PC-9 (cell line): ENCODE data around the gene SGMS1. TPM values are rescaled to one million over a fixed set of nuclear protein-coding genes. Genes with fewer than 3 reads are reported as not detected.
A peak's percentile ranks its signal among the peaks of the same experiment; 100 is the strongest.

ENCODE experiments used
- BruUV-seq: library from RNA; stranded (reverse); fragments of 400-500 nt; replicated peaks from 2 replicates; lab custom pipeline; 2021; lab: Mats Ljungman, UMichigan
- CTCF ChIA-PET: fragments of 300-600 bp; sonication (Branson Sonifier 250); formaldehyde crosslinking; loops from one replicate; lab custom pipeline; 2022; ENCODE audit warnings: antibody characterized with exemption; lab: Charles Lee
- POLR2A ChIA-PET: fragments of 300-600 bp; sonication (Branson Sonifier 250); formaldehyde crosslinking; loops from one replicate; lab custom pipeline; 2022; ENCODE audit warnings: antibody characterized with exemption; ENCODE audit not compliant: unreplicated experiment; lab: Charles Lee
- DNase-seq, 2 experiments: peaks; one replicate each; pipeline versions ENCODE4 v3.0.0 to v3.0.0-alpha.2; 2015 to 2022; ENCODE audit warnings: mixed read lengths in 1 of 2
- H2AFZ ChIP-seq: fragments of 200-600 bp; sonication (generic); 2 replicates; pipeline ENCODE4 v1.8.1; 2017; ENCODE audit warnings: antibody characterized with exemption
- H3F3A ChIP-seq: fragments of 200-600 bp; sonication (generic); 2 replicates; pipeline ENCODE4 v1.8.1; 2017; ENCODE audit warnings: antibody characterized with exemption, mild to moderate bottlenecking, low read depth; ENCODE audit not compliant: insufficient read depth
- H3K27ac ChIP-seq: fragments of 200-600 bp; sonication (generic); 2 replicates; pipeline ENCODE4 v1.6.1; 2016; ENCODE audit warnings: mixed run types
- H3K27me3 ChIP-seq: fragments of 200-600 bp; sonication (generic); 2 replicates; pipeline ENCODE4 v1.6.1; 2016; ENCODE audit warnings: low read depth, mixed run types; ENCODE audit not compliant: insufficient read depth
- H3K36me3 ChIP-seq: fragments of 200-600 bp; sonication (generic); 2 replicates; pipeline ENCODE4 v1.6.1; 2016; ENCODE audit warnings: low read depth, mixed run types
- H3K4me1 ChIP-seq: fragments of 200-600 bp; sonication (generic); replicated peaks from 2 replicates; pipeline ENCODE4 v1.6.1; 2016; ENCODE audit warnings: mixed run types; ENCODE audit not compliant: insufficient read depth
- H3K4me2 ChIP-seq: fragments of 200-600 bp; sonication (generic); 2 replicates; pipeline ENCODE4 v1.6.1; 2017; ENCODE audit warnings: mixed run types
- H3K4me3 ChIP-seq: fragments of 200-600 bp; sonication (generic); 2 replicates; pipeline ENCODE4 v1.6.1; 2016; ENCODE audit warnings: mixed run types
- H3K79me2 ChIP-seq: fragments of 200-600 bp; sonication (generic); 2 replicates; pipeline ENCODE4 v1.6.1; 2017; ENCODE audit warnings: low read depth, mixed run types
- H3K9me2 ChIP-seq: fragments of 200-600 bp; sonication (generic); 2 replicates; pipeline ENCODE4 v1.8.1; 2017; ENCODE audit warnings: mild to moderate bottlenecking; ENCODE audit not compliant: insufficient read depth
- H3K9me3 ChIP-seq: fragments of 200-600 bp; sonication (generic); 2 replicates; pipeline ENCODE4 v1.8.1; 2016; ENCODE audit warnings: low read depth; ENCODE audit not compliant: insufficient read depth
- H4K20me1 ChIP-seq: fragments of 200-600 bp; sonication (generic); 2 replicates; pipeline ENCODE4 v1.8.1; 2017; ENCODE audit not compliant: insufficient read depth
- EZH2 ChIP-seq: fragments of 200-600 bp; sonication (generic); IDR thresholded peaks from 2 replicates; pipeline ENCODE4 v1.8.0; 2017; ENCODE audit warnings: antibody characterized with exemption, low read depth
- intact Hi-C: fragments of 100-400 bp; cut with micrococcal nuclease; formaldehyde crosslinking; loops from one replicate; pipeline ENCODE4 v1.10.0; 2022; ENCODE audit not compliant: unreplicated experiment
- total RNA-seq: library from RNA; stranded (reverse); gene quantifications from 2 replicates; pipeline ENCODE4 v1.2.3, GENCODE V29; 2021
- TF ChIP-seq, protein P1 (sequence below): fragments of 200-600 bp; sonication (generic); conservative IDR thresholded peaks from 2 replicates; pipeline ENCODE4 v1.6.1; 2017; ENCODE audit warnings: mixed run types, antibody characterized with exemption, mild to moderate bottlenecking, moderate library complexity

SGMS1 gene
- total RNA-seq, 1 experiment from 2014 or later: 35.0 TPM

DNA sequence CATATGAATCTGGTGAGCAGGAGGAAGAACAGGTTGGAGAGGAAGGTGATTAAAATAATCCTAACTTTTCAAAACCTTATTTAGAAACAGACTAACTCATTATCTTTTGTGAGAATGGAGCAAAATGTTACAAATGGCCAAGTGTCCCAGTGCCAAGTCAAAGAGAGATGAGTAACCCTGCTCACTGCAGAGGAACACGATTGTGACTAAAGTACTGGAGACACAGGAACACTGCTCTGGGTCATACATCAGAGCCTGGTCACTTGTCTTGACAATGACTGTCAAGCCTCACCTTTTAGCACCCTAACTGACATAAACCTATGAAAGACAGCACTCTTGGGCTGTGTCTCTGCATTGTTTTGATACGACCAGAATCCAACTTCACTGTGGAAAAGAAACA is 108.8 kb downstream of the SGMS1 start:
- Histone ChIP-seq H3K9me2 (no peaks in the 10 kb centered on the region), H3K4me2 (no peak overlapping the region), H3K36me3 (no peaks in the 10 kb centered on the region), H3K4me1 (peaks cover 44% of the 10 kb centered on the region), H3F3A (peaks cover 30% of the 10 kb centered on the region), H3K4me3 (no peak overlapping the region), H4K20me1 (no peaks in the 10 kb centered on the region), H3K79me2 (peaks cover 25% of the 10 kb centered on the region), H2AFZ (no peak overlapping the region), H3K27ac (no peak overlapping the region), H3K9me3 (no peaks in the 10 kb centered on the region), H3K27me3 (no peaks in the 10 kb centered on the region)
- no TSS peak for BruUV-seq
- ChIA-PET POLR2A (no interaction called here), CTCF (no interaction called here)
- no peak for DNase-seq
- intact Hi-C loops: loop anchor here (5.0 kb wide), 1 partner anchor 98 kb away; no protein-coding TSS in a partner anchor
- no peak for TF ChIP-seq EZH2

DNA sequence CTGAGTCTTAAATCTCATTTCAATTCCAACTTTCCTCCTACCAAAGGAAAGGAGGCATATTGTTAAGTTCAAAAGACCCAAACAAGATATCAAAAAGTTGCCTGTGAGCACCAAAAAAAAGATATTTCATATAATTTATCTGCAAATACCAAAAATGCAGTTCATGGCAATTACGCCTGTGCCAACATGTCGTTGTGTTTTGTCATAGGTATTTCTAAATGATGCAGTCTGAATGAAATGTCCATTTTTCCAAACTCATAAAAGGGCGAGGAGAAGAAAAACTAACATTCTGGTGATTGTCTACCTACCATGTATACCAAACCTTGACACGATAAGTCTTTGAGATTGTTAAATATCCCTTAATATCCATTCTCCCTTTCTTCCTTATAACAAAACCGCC is 109.8 kb downstream of the SGMS1 start:
- no peak for DNase-seq
- ChIA-PET POLR2A (no interaction called here), CTCF (no interaction called here)
- no peak overlapping the region for H3K4me3 ChIP-seq
- peak overlapping the region; percentile 57 for H3K4me2 ChIP-seq
- no peaks in the 10 kb centered on the region for H3K27me3 ChIP-seq
- TF ChIP-seq, protein P1, sequence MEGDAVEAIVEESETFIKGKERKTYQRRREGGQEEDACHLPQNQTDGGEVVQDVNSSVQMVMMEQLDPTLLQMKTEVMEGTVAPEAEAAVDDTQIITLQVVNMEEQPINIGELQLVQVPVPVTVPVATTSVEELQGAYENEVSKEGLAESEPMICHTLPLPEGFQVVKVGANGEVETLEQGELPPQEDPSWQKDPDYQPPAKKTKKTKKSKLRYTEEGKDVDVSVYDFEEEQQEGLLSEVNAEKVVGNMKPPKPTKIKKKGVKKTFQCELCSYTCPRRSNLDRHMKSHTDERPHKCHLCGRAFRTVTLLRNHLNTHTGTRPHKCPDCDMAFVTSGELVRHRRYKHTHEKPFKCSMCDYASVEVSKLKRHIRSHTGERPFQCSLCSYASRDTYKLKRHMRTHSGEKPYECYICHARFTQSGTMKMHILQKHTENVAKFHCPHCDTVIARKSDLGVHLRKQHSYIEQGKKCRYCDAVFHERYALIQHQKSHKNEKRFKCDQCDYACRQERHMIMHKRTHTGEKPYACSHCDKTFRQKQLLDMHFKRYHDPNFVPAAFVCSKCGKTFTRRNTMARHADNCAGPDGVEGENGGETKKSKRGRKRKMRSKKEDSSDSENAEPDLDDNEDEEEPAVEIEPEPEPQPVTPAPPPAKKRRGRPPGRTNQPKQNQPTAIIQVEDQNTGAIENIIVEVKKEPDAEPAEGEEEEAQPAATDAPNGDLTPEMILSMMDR: no peak
- no peak for TF ChIP-seq EZH2
- H3F3A ChIP-seq: peaks cover 30% of the 10 kb centered on the region
- H3K79me2 ChIP-seq: peaks cover 34% of the 10 kb centered on the region
- intact Hi-C loops: loop anchor here (5.0 kb wide), 1 partner anchor 97 kb away; no protein-coding TSS in a partner anchor
- H3K4me1 ChIP-seq: peaks cover 46% of the 10 kb centered on the region
- BruUV-seq: no TSS peak
- no peak overlapping the region for H2AFZ ChIP-seq
- no peaks in the 10 kb centered on the region for H3K9me2 ChIP-seq
- H3K9me3 ChIP-seq: no peaks in the 10 kb centered on the region
- H4K20me1 ChIP-seq: no peaks in the 10 kb centered on the region
- peak overlapping the region; percentile 95 for H3K27ac ChIP-seq
- no peaks in the 10 kb centered on the region for H3K36me3 ChIP-seq

DNA sequence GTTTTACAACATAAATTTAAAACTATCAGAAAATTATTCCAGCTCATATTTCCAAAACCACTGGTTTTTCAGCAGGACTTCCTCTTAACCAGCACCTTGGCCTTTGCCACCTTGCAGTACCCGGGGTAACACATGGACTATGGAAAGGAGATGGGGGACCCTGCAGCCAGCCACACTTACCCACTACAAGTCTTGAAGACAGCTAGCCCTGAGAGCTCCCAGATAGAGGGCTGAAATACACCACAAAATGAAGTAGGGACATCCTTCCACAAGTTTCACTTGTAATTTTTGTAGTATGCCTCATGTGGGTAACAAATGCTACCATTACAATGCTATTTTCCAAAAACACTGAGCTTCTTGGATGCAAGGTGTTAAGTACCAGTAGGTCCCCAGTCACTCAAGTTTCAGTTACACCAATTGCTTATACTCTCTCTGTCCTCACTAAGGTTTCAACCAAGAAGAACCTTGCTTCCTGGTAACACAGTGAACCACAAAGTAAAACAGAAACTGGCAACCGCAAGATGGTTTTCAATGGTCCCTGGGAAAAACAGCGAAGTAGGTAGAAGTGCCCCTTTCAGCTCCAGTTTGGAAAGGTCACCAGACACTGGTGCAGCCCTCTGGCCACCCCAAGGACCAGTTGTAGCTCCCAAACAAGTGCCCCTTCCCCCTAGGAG is 110.9 kb downstream of the SGMS1 start:
- intact Hi-C loops: loop anchor here (5.0 kb wide), 1 partner anchor 96 kb away; no protein-coding TSS in a partner anchor
- BruUV-seq: no TSS peak
- Histone ChIP-seq H3K9me2 (no peaks in the 10 kb centered on the region), H3K4me3 (no peak overlapping the region), H3K9me3 (no peaks in the 10 kb centered on the region), H3K27me3 (no peaks in the 10 kb centered on the region), H2AFZ (no peak overlapping the region), H3F3A (peaks cover 30% of the 10 kb centered on the region), H3K4me2 (peak overlapping the region; percentile 57), H4K20me1 (no peaks in the 10 kb centered on the region), H3K79me2 (peaks cover 43% of the 10 kb centered on the region), H3K36me3 (no peaks in the 10 kb centered on the region), H3K27ac (peak overlapping the region; percentile 95), H3K4me1 (peaks cover 46% of the 10 kb centered on the region)
- POLR2A ChIA-PET: interaction anchor here (0.6 kb wide), 1 partner anchor 147 kb away, joined by 5 read pairs; no protein-coding TSS in a partner anchor
- CTCF ChIA-PET: interaction anchor here (0.9 kb wide), 1 partner anchor 85 kb away, joined by 4 read pairs; no protein-coding TSS in a partner anchor
- DNase-seq: no peak
- TF ChIP-seq, protein P1: no peak
- no peak for TF ChIP-seq EZH2
